ENCODE measurements around the gene LSAMP. TPM values are rescaled to one million over a fixed set of nuclear protein-coding genes. Genes with fewer than 3 reads are reported as not detected.

Gene LSAMP
- total RNA-seq, 1 experiment from 2014 or later, result 3.1 TPM

GRCh38 chr3:115834068-115834467 is 611.2 kb downstream of the LSAMP start:
- ATAC-seq, result no peak
- no peaks in the 10 kb centered on the region for H3K36me3 ChIP-seq (ENCODE audit: control insufficient read depth, insufficient read depth, low read length)
- intact Hi-C loops (cut with micrococcal nuclease; ENCODE audit: unreplicated experiment), result no loop called here
- no peaks in the 10 kb centered on the region for H3K27me3 ChIP-seq (ENCODE audit: control insufficient read depth, insufficient read depth, low read length)
- CTCF ChIA-PET, result no interaction called here
- TF ChIP-seq POLR2AphosphoS5 (IDR thresholded peaks at IDR 0.05; ENCODE audit: low read depth, low read length) (no peak), TCF7L2 (IDR thresholded peaks at IDR 0.05; ENCODE audit: low read depth, low read length) (no peak), CTCF (IDR thresholded peaks at IDR 0.05) (no peak), SIN3A (IDR thresholded peaks at IDR 0.05; ENCODE audit: borderline replicate concordance, insufficient read depth, low read depth, low read length) (no peak), REST (IDR thresholded peaks at IDR 0.05; ENCODE audit: insufficient read depth in 1 of 2, low read depth in 2 of 2, low read length in 1 of 2) (no peak)
- H3K27ac ChIP-seq (ENCODE audit: low read length), result no peak overlapping the region
- no TSS peak for BruUV-seq (replicated peaks)
- POLR2A ChIA-PET, result no interaction called here
- in situ Hi-C loops (cut with HindIII; ENCODE audit: low pct_unique_long_range_greater_than_20kb, low sequenced_read_pairs), result no loop called here
- H3K4me3 ChIP-seq (ENCODE audit: low read depth in 2 of 2, low read length in 2 of 2), result no peak overlapping the region
- H3K4me1 ChIP-seq (ENCODE audit: control insufficient read depth, insufficient read depth, low read length), result no peaks in the 10 kb centered on the region
- no peaks in the 10 kb centered on the region for H3K9me3 ChIP-seq (ENCODE audit: control insufficient read depth, insufficient read depth, low read depth, low read length)
- no peak for DNase-seq (ENCODE audit: low read depth, low spot score)

GRCh38 chr3:115833074-115833473 is 612.2 kb downstream of the LSAMP start:
- intact Hi-C loops (cut with micrococcal nuclease; ENCODE audit: unreplicated experiment) (no loop called here), in situ Hi-C loops (cut with HindIII; ENCODE audit: low pct_unique_long_range_greater_than_20kb, low sequenced_read_pairs) (no loop called here)
- no TSS peak for BruUV-seq (replicated peaks)
- ChIA-PET CTCF (no interaction called here), POLR2A (no interaction called here)
- DNase-seq (ENCODE audit: low read depth, low spot score) (no peak), ATAC-seq (no peak)
- Histone ChIP-seq H3K27me3 (ENCODE audit: control insufficient read depth, insufficient read depth, low read length) (no peaks in the 10 kb centered on the region), H3K9me3 (ENCODE audit: control insufficient read depth, insufficient read depth, low read depth, low read length) (no peaks in the 10 kb centered on the region), H3K27ac (ENCODE audit: low read length) (no peak overlapping the region), H3K4me1 (ENCODE audit: control insufficient read depth, insufficient read depth, low read length) (no peaks in the 10 kb centered on the region), H3K4me3 (ENCODE audit: low read depth in 2 of 2, low read length in 2 of 2) (no peak overlapping the region), H3K36me3 (ENCODE audit: control insufficient read depth, insufficient read depth, low read length) (no peaks in the 10 kb centered on the region)
- TF ChIP-seq TCF7L2 (IDR thresholded peaks at IDR 0.05; ENCODE audit: low read depth, low read length) (no peak), CTCF (IDR thresholded peaks at IDR 0.05) (no peak), REST (IDR thresholded peaks at IDR 0.05; ENCODE audit: insufficient read depth in 1 of 2, low read depth in 2 of 2, low read length in 1 of 2) (no peak), SIN3A (IDR thresholded peaks at IDR 0.05; ENCODE audit: borderline replicate concordance, insufficient read depth, low read depth, low read length) (no peak), POLR2AphosphoS5 (IDR thresholded peaks at IDR 0.05; ENCODE audit: low read depth, low read length) (no peak)
